Measurements from ENCODE around the gene MAFB. TPM values are rescaled to one million over a fixed set of nuclear protein-coding genes. Genes with fewer than 3 reads are reported as not detected.

Gene MAFB
- total and polyA plus RNA-seq, 9 of the 15 experiments (the other 6 are each of a cell fraction or from before 2014, with no cell fraction given): 0.04 TPM; not detected in 8

DNA sequence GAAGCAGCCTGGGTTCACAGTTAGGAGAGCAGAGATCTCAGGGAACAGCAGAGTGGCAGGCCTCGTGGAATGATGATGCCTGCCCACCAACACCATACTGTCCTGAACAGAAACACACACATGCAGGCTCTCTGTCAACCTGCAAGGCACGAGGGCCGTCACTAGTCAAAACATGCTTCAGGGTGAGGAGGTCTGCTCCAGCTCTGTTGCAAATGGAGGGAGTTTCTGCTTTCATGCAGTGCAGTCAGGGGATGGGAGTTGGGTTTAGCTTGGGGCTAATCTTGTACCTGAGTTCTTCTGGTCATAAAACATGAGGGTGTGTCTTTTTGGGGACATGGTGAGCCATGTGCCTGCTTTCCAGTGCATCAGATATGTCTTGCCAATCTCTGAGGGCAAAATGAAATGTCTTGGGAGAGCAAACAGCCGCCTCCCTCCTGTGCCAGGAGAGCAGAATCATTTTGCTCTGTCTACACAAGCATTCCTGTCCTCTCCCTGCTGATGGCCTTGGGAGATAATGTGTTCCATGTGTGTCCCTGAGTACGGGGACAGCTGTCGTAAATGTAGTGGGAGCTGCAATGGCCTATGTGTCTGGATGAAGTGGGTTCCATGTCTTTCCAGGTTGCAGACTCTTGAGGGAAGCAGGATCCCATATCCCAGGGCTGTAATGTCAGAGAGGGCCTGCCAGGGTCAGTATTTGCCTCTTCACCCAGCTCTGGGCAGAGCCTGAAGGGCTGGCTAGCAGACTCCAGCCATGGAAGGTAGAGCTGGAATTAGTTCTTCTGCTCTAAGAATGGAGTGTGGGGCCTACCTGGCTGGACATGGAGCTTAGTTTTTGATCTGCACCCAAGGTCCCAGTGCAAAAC is 40.6 kb downstream of the MAFB start (continued):
- TF ChIP-seq, protein P1, sequence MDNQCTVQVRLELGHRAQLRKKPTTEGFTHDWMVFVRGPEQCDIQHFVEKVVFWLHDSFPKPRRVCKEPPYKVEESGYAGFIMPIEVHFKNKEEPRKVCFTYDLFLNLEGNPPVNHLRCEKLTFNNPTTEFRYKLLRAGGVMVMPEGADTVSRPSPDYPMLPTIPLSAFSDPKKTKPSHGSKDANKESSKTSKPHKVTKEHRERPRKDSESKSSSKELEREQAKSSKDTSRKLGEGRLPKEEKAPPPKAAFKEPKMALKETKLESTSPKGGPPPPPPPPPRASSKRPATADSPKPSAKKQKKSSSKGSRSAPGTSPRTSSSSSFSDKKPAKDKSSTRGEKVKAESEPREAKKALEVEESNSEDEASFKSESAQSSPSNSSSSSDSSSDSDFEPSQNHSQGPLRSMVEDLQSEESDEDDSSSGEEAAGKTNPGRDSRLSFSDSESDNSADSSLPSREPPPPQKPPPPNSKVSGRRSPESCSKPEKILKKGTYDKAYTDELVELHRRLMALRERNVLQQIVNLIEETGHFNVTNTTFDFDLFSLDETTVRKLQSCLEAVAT (IDR thresholded peaks at IDR 0.05): no peak
- TF ChIP-seq ZNF764 (CRISPR knock-in tag; IDR thresholded peaks at IDR 0.05; ENCODE audit: low read depth): no peak
- TF ChIP-seq ATF7 (IDR thresholded peaks at IDR 0.05): no peak
- TF ChIP-seq ZNF124 (CRISPR knock-in tag; IDR thresholded peaks at IDR 0.05): no peak
- no peak for TF ChIP-seq HNRNPLL (IDR thresholded peaks at IDR 0.05; ENCODE audit: low read depth, low read length, poor library complexity, severe bottlenecking)
- TF ChIP-seq, protein P2, sequence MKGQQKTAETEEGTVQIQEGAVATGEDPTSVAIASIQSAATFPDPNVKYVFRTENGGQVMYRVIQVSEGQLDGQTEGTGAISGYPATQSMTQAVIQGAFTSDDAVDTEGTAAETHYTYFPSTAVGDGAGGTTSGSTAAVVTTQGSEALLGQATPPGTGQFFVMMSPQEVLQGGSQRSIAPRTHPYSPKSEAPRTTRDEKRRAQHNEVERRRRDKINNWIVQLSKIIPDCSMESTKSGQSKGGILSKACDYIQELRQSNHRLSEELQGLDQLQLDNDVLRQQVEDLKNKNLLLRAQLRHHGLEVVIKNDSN (CRISPR knock-in tag; IDR thresholded peaks at IDR 0.05): no peak
- TF ChIP-seq POLR2AphosphoS5 (IDR thresholded peaks at IDR 0.05; ENCODE audit: control insufficient read depth, insufficient read depth, low read depth, low read length): no peak
- no peak for TF ChIP-seq SRSF3 (IDR thresholded peaks at IDR 0.05; ENCODE audit: insufficient read depth, low read length)
- no peak for TF ChIP-seq BACH1 (tag; IDR thresholded peaks at IDR 0.05)
